H1 (cell line): Measurements from ENCODE around the gene HHIPL2. TPM values are rescaled to one million over a fixed set of nuclear protein-coding genes. Genes with fewer than 3 reads are reported as not detected.

Experiments used
- CTCF ChIA-PET: fragments of 300-600 bp; sonication (Branson Sonifier 250); formaldehyde crosslinking; loops from one replicate; lab custom pipeline; 2021; ENCODE audit not compliant: partially characterized antibody; lab: Charles Lee
- POLR2A ChIA-PET: fragments of 300-600 bp; sonication (Branson Sonifier 250); formaldehyde crosslinking; loops from one replicate; lab custom pipeline; 2021; ENCODE audit warnings: inconsistent platforms; ENCODE audit not compliant: partially characterized antibody; lab: Charles Lee
- DNase-seq, 2 experiments: peaks; one replicate each; pipeline versions ENCODE4 v3.0.0 to v3.0.0-alpha.2; 2010 to 2022; ENCODE audit warnings: low spot score in 2 of 2, low read depth in 1 of 2, mixed read lengths in 1 of 2
- FAIRE-seq: peaks from 2 replicates; lab custom pipeline; 2011; peaks lifted over from hg19 to GRCh38; lab: Jason Lieb, UNC
- H2AFZ ChIP-seq: 2 replicates; pipeline ENCODE4 v1.8.1; 2012; ENCODE audit warnings: low read length, inconsistent platforms
- H2AK5ac ChIP-seq: 2 replicates; pipeline ENCODE4 v1.6.1; 2013; ENCODE audit warnings: low read depth, low read length
- H2BK120ac ChIP-seq: replicated peaks from 2 replicates; pipeline ENCODE3; 2013; ENCODE audit warnings: low read depth, low read length, inconsistent platforms
- H2BK12ac ChIP-seq: 2 replicates; pipeline ENCODE4 v1.6.1; 2013; ENCODE audit warnings: low read depth, low read length
- H2BK15ac ChIP-seq: 2 replicates; pipeline ENCODE4 v1.6.1; 2013; ENCODE audit warnings: low read length
- H2BK20ac ChIP-seq: 2 replicates; pipeline ENCODE4 v1.6.1; 2013; ENCODE audit warnings: low read length
- H2BK5ac ChIP-seq: 2 replicates; pipeline ENCODE4 v1.6.1; 2013; ENCODE audit warnings: low read depth, low read length
- H3K14ac ChIP-seq: 2 replicates; pipeline ENCODE4 v1.6.1; 2013; ENCODE audit warnings: inconsistent platforms; ENCODE audit not compliant: insufficient read length
- H3K18ac ChIP-seq: 2 replicates; pipeline ENCODE4 v1.6.1; 2013; ENCODE audit warnings: low read length; ENCODE audit errors: extremely low read depth
- H3K23ac ChIP-seq: 2 replicates; pipeline ENCODE4 v1.6.1; 2013; ENCODE audit warnings: inconsistent platforms; ENCODE audit not compliant: insufficient read length
- H3K23me2 ChIP-seq: 2 replicates; pipeline ENCODE4 v1.6.1; 2013; ENCODE audit warnings: low read depth, low read length
- H3K27ac ChIP-seq: 2 replicates; pipeline ENCODE4 v1.6.1; 2011; ENCODE audit warnings: low read depth, low read length, inconsistent platforms
- H3K27me3 ChIP-seq, 4 experiments: replicated peaks in 1 of 4; 1 replicate in 1 of 4; 2 replicates in 3 of 4; pipeline versions ENCODE4 v1.6.1 to v1.8.1; 2011 to 2013; ENCODE audit warnings: low read length in 3 of 4, mild to moderate bottlenecking in 3 of 4, inconsistent platforms in 2 of 4, mixed read lengths in 2 of 4, moderate library complexity in 1 of 4; ENCODE audit not compliant: control insufficient read depth in 3 of 4, insufficient read depth in 3 of 4; ENCODE audit errors: extremely low read depth in 1 of 4
- H3K36me3 ChIP-seq, 4 experiments: 2 replicates each; pipeline versions ENCODE4 v1.6.1 to v1.8.1; 2011 to 2013; ENCODE audit warnings: mild to moderate bottlenecking in 4 of 4, low read length in 3 of 4, moderate library complexity in 2 of 4, control low read depth in 1 of 4, inconsistent platforms in 1 of 4; ENCODE audit not compliant: insufficient read depth in 4 of 4, control insufficient read depth in 2 of 4
- H3K4ac ChIP-seq: replicated peaks from 2 replicates; pipeline ENCODE3; 2013; ENCODE audit warnings: low read length, low read depth, mixed read lengths, inconsistent platforms; ENCODE audit not compliant: insufficient read length
- H3K4me1 ChIP-seq, 4 experiments: replicated peaks in 1 of 4; 1 replicate in 1 of 4; 2 replicates in 3 of 4; pipeline versions ENCODE4 v1.6.1 to v1.8.1; 2011 to 2013; ENCODE audit warnings: low read length in 3 of 4, inconsistent platforms in 2 of 4, mixed read lengths in 1 of 4; ENCODE audit not compliant: insufficient read depth in 4 of 4, control insufficient read depth in 3 of 4
- H3K4me2 ChIP-seq, 2 experiments: 2 replicates each; pipeline versions ENCODE4 v1.6.1 to v1.8.1; 2011 to 2013; ENCODE audit warnings: low read depth in 2 of 2, low read length in 2 of 2, control low read depth in 1 of 2, inconsistent platforms in 1 of 2, mild to moderate bottlenecking in 1 of 2; ENCODE audit not compliant: insufficient read depth in 1 of 2
- H3K4me3 ChIP-seq, 4 experiments: fragments of 200-600, 300-600 bp in 1 of 4; sonication (generic), shearing (Covaris generic), sonication (Bioruptor Twin) in 1 of 4; 2 replicates each; pipeline versions ENCODE4 v1.5.1 to v1.8.1; 2011 to 2016; ENCODE audit warnings: low read length in 4 of 4, low read depth in 3 of 4, control low read depth in 2 of 4, inconsistent platforms in 2 of 4, mild to moderate bottlenecking in 2 of 4, mixed read lengths in 1 of 4, moderate library complexity in 1 of 4; ENCODE audit not compliant: insufficient read depth in 2 of 4; ENCODE audit errors: extremely low read depth in 1 of 4
- H3K56ac ChIP-seq: replicated peaks from 2 replicates; pipeline ENCODE3; 2013; ENCODE audit warnings: low read depth, mild to moderate bottlenecking, mixed read lengths, low read length, inconsistent platforms; ENCODE audit not compliant: insufficient read length
- H3K79me1 ChIP-seq: 2 replicates; pipeline ENCODE4 v1.6.1; 2013; ENCODE audit warnings: low read depth, low read length, control low read depth
- H3K79me2 ChIP-seq, 2 experiments: 2 replicates each; pipeline versions ENCODE4 v1.6.1 to v1.8.1; 2012 to 2013; ENCODE audit warnings: low read length in 2 of 2, mild to moderate bottlenecking in 2 of 2, inconsistent platforms in 1 of 2; ENCODE audit not compliant: insufficient read depth in 2 of 2, control insufficient read depth in 1 of 2
- H3K9ac ChIP-seq, 4 experiments: replicated peaks in 1 of 4; 1 replicate in 1 of 4; 2 replicates in 3 of 4; pipeline versions ENCODE4 v1.6.1 to v1.8.1; 2011 to 2013; ENCODE audit warnings: low read depth in 3 of 4, low read length in 3 of 4, control low read depth in 2 of 4, mild to moderate bottlenecking in 2 of 4, moderate library complexity in 2 of 4, inconsistent platforms in 1 of 4; ENCODE audit errors: extremely low read depth in 1 of 4
- H3K9me3 ChIP-seq, 2 experiments: 2 replicates each; pipeline versions ENCODE4 v1.6.1 to v1.8.1; 2012 to 2013; ENCODE audit warnings: mild to moderate bottlenecking in 2 of 2, moderate library complexity in 2 of 2, control low read depth in 1 of 2, inconsistent platforms in 1 of 2, low read depth in 1 of 2, low read length in 1 of 2, mixed read lengths in 1 of 2; ENCODE audit not compliant: insufficient read depth in 2 of 2
- H4K20me1 ChIP-seq, 2 experiments: replicated peaks in 1 of 2; 2 replicates each; pipeline versions ENCODE3 to v1.8.1; 2011 to 2013; ENCODE audit warnings: inconsistent platforms in 2 of 2, low read length in 2 of 2, mild to moderate bottlenecking in 1 of 2; ENCODE audit not compliant: insufficient read depth in 2 of 2, control insufficient read depth in 1 of 2
- H4K5ac ChIP-seq: 2 replicates; pipeline ENCODE4 v1.6.1; 2013; ENCODE audit warnings: low read length, low read depth, mixed read lengths, inconsistent platforms; ENCODE audit not compliant: insufficient read length
- H4K8ac ChIP-seq: 2 replicates; pipeline ENCODE4 v1.8.0; 2013; ENCODE audit warnings: mild to moderate bottlenecking, moderate library complexity, low read length, inconsistent platforms; ENCODE audit not compliant: insufficient read depth; ENCODE audit errors: extremely low read depth
- H4K91ac ChIP-seq: replicated peaks from 2 replicates; pipeline ENCODE3; 2013; ENCODE audit warnings: low read length, mixed read lengths, inconsistent platforms; ENCODE audit not compliant: insufficient read length
- CREB1 ChIP-seq: IDR thresholded peaks from 2 replicates; pipeline ENCODE4 v1.6.1; 2012; ENCODE audit warnings: inconsistent platforms
- EZH2 ChIP-seq: fragments of 200-600 bp; sonication (generic); IDR thresholded peaks from 2 replicates; pipeline ENCODE4 v1.7.1; 2012; ENCODE audit warnings: low read depth, mild to moderate bottlenecking, moderate library complexity, low read length, inconsistent platforms; ENCODE audit not compliant: severe bottlenecking
- JUN ChIP-seq: IDR thresholded peaks from 2 replicates; pipeline ENCODE4 v1.6.1; 2011; ENCODE audit warnings: low read depth, mild to moderate bottlenecking, improper control_type of control experiment, low read length
- MAFK ChIP-seq: IDR thresholded peaks from 2 replicates; pipeline ENCODE4 v1.6.1; 2012; ENCODE audit warnings: low read depth, mild to moderate bottlenecking, improper control_type of control experiment, low read length
- POLR2AphosphoS5 ChIP-seq: IDR thresholded peaks from 2 replicates; pipeline ENCODE4 v1.6.1; 2011; ENCODE audit warnings: low read depth, low read length
- RFX5 ChIP-seq: IDR thresholded peaks from 2 replicates; pipeline ENCODE4 v1.6.1; 2011; ENCODE audit warnings: low read depth, low read length, improper control_type of control experiment, borderline replicate concordance
- SP1 ChIP-seq: IDR thresholded peaks from 2 replicates; pipeline ENCODE4 v1.6.1; 2011; ENCODE audit warnings: low read depth, low read length
- SP4 ChIP-seq: IDR thresholded peaks from 2 replicates; pipeline ENCODE4 v1.6.1; 2012; ENCODE audit warnings: low read length, inconsistent platforms
- SUZ12 ChIP-seq: fragments of 200-600 bp; sonication (generic); IDR thresholded peaks from 2 replicates; pipeline ENCODE4 v1.6.1; 2012; ENCODE audit warnings: mild to moderate bottlenecking, inconsistent platforms, low read length, moderate library complexity, mixed read lengths
- TCF12 ChIP-seq: IDR thresholded peaks from 2 replicates; pipeline ENCODE4 v1.6.1; 2011; ENCODE audit warnings: low read depth, mild to moderate bottlenecking, low read length
- WGBS, 2 experiments: shearing (Covaris generic) in 1 of 2; methylation state at CpG; one replicate each; pipeline versions ENCODE4 v1.1.6 to v1.1.7; 2013 to 2015; ENCODE audit warnings: low lambda C conversion rate in 2 of 2, mixed read lengths in 2 of 2, inconsistent platforms in 1 of 2, low coverage in 1 of 2, missing lambda C conversion rate in 1 of 2; ENCODE audit not compliant: insufficient replicate concordance in 2 of 2, insufficient coverage in 1 of 2, insufficient read length in 1 of 2; ENCODE audit errors: extremely low coverage in 1 of 2, missing lambda C conversion rate in 1 of 2; 5-methylcytosine and 5-hydroxymethylcytosine counted together
- polyA plus RNA-seq, 7 experiments: library from polyadenylated mRNA; depleted of rRNA in 3 of 7; stranded (reverse) in 5 of 7; unstranded in 2 of 7; fragments of >200 nt in 5 of 7; fragments of 200-250 nt in 2 of 7; gene quantifications; 1 replicate in 5 of 7; 2 replicates in 1 of 7; 4 replicates in 1 of 7; pipeline versions ENCODE4 v1.2.1 to v1.2.3, GENCODE V29; 2011 to 2013; ENCODE audit warnings: missing spikeins in 2 of 7, mixed read lengths in 2 of 7
- total RNA-seq: library from RNA; stranded (reverse); fragmentation: NEBNext Ultra II Directional; extraction: Animal tissue kit (Norgen Biotek cat#: 25700); gene quantifications from 2 replicates; pipeline ENCODE4 v1.2.1, GENCODE V29; 2021
- TF ChIP-seq, protein P1 (sequence below), 3 experiments: IDR thresholded peaks; 1 replicate in 2 of 3; 2 replicates in 1 of 3; pipeline versions ENCODE4 v1.5.1 to v1.6.1; 2011; ENCODE audit warnings: low read length in 3 of 3, mild to moderate bottlenecking in 3 of 3, inconsistent platforms in 2 of 3, low read depth in 1 of 3, moderate library complexity in 1 of 3; ENCODE audit not compliant: insufficient read depth in 1 of 3; ENCODE audit errors: control extremely low read depth in 1 of 3
- TF ChIP-seq, protein P2 (sequence below): IDR thresholded peaks from 2 replicates; pipeline ENCODE4 v1.6.1; 2011; ENCODE audit warnings: low read depth, mild to moderate bottlenecking, low read length; ENCODE audit not compliant: insufficient read depth

HHIPL2 gene
- total and polyA plus RNA-seq, 2 of the 8 experiments (the other 6 are each of a cell fraction or from before 2014, with no cell fraction given): 0.08 TPM; not detected in 1

DNA sequence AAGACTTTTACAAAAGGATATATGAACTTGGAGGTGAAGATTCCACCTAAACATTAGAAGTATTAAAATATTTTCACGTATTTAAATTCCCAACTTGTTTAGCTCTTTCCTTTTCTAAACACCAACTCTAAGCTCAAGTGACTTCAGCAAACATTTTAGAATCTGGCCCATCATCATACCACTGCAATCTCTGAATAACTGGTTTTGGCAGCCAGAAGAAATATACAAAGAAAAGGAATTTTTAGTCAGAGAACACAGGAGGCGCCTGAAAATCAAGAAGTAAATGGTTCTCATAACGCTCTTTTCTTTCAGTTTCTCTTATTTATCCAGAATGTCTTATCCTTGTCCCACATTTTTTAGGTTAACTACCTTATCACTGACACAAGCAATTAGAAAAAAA lies 31.4 kb upstream of the HHIPL2 start:
- Histone ChIP-seq H3K27me3 (no peaks in the 10 kb centered on the region), H4K20me1 (no peaks in the 10 kb centered on the region), H2BK15ac (no peak overlapping the region), H2BK12ac (no peak overlapping the region), H3K4me2 (no peak overlapping the region), H3K79me1 (no peaks in the 10 kb centered on the region), H4K91ac (no peak overlapping the region), H3K79me2 (peaks cover 0 to 4% of the 10 kb centered on the region in 2 experiments; a peak in 2 of 4 replicates), H3K23me2 (no peaks in the 10 kb centered on the region), H2AK5ac (no peak overlapping the region), H3K56ac (no peak overlapping the region), H3K4me3 (no peak overlapping the region), H3K36me3 (peaks cover 2 to 26% (median 18%) of the 10 kb centered on the region in 4 experiments; a peak in 6 of 8 replicates), H4K8ac (no peak overlapping the region), H3K14ac (no peak overlapping the region), H2BK20ac (no peak overlapping the region), H3K23ac (no peak overlapping the region), H3K4me1 (no peaks in the 10 kb centered on the region), H2BK120ac (no peak overlapping the region), H2AFZ (no peak overlapping the region), H4K5ac (no peak overlapping the region), H3K27ac (no peak overlapping the region), H3K9me3 (no peaks in the 10 kb centered on the region), H3K18ac (no peak overlapping the region), H3K4ac (no peak overlapping the region), H3K9ac (no peak overlapping the region), H2BK5ac (no peak overlapping the region)
- CTCF ChIA-PET: no interaction called here
- 89% methylated on average over 3 of the region's 3 CpGs; no CpG with 5 or more reads in 1 of the 2 experiments for WGBS, 2 experiments
- POLR2A ChIA-PET: interaction anchor here (1.1 kb wide), 1 partner anchor 28 kb away, joined by 3 read pairs; no protein-coding TSS in a partner anchor
- no peak for DNase-seq
- no peak for FAIRE-seq
- TF ChIP-seq, protein P1, sequence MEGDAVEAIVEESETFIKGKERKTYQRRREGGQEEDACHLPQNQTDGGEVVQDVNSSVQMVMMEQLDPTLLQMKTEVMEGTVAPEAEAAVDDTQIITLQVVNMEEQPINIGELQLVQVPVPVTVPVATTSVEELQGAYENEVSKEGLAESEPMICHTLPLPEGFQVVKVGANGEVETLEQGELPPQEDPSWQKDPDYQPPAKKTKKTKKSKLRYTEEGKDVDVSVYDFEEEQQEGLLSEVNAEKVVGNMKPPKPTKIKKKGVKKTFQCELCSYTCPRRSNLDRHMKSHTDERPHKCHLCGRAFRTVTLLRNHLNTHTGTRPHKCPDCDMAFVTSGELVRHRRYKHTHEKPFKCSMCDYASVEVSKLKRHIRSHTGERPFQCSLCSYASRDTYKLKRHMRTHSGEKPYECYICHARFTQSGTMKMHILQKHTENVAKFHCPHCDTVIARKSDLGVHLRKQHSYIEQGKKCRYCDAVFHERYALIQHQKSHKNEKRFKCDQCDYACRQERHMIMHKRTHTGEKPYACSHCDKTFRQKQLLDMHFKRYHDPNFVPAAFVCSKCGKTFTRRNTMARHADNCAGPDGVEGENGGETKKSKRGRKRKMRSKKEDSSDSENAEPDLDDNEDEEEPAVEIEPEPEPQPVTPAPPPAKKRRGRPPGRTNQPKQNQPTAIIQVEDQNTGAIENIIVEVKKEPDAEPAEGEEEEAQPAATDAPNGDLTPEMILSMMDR (IDR thresholded peaks at IDR 0.05; ENCODE audit: control extremely low read depth in 1 of 3, insufficient read depth in 1 of 3, low read depth in 1 of 3, low read length in 3 of 3): no peak
- TF ChIP-seq SUZ12 (no peak), EZH2 (no peak), CREB1 (no peak), SP1 (no peak), JUN (no peak), RFX5 (no peak), SP4 (no peak), POLR2AphosphoS5 (no peak), TCF12 (no peak), MAFK (no peak)
- TF ChIP-seq, protein P2, sequence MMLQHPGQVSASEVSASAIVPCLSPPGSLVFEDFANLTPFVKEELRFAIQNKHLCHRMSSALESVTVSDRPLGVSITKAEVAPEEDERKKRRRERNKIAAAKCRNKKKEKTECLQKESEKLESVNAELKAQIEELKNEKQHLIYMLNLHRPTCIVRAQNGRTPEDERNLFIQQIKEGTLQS: no peak
